Endothelial cell of umbilical vein (primary cell): Measurements from ENCODE around the gene COL1A2. TPM values are rescaled to one million over a fixed set of nuclear protein-coding genes. Genes with fewer than 3 reads are reported as not detected.

Experiments
- BruUV-seq: library from RNA; stranded (reverse); fragments of 400-500 nt; replicated peaks from 2 replicates; lab custom pipeline; 2021; lab: Mats Ljungman, UMichigan
- CTCF ChIA-PET: fragments of 300-600, 350-600 bp; sonication (Branson Sonifier 250); formaldehyde crosslinking; loops from one replicate; lab custom pipeline; 2021; ENCODE audit warnings: antibody characterized with exemption, inconsistent platforms; lab: Charles Lee
- POLR2A ChIA-PET: fragments of 300-600, 350-600 bp; sonication (Branson Sonifier 250); formaldehyde crosslinking; loops from one replicate; lab custom pipeline; 2021; ENCODE audit warnings: antibody characterized with exemption, inconsistent platforms; lab: Charles Lee
- DNase-seq: peaks from one replicate; pipeline ENCODE4 v3.0.0-alpha.2; 2011; ENCODE audit warnings: low read depth, low spot score
- FAIRE-seq: peaks from 2 replicates; lab custom pipeline; 2011; peaks lifted over from hg19 to GRCh38; lab: Jason Lieb, UNC
- H2AFZ ChIP-seq: 2 replicates; pipeline ENCODE4 v1.6.0; 2012; ENCODE audit warnings: low read depth, low read length, control low read depth, inconsistent platforms
- H3K27ac ChIP-seq: 2 replicates; pipeline ENCODE4 v1.5.1; 2011; ENCODE audit warnings: low read depth, mild to moderate bottlenecking, control low read depth, low read length, moderate library complexity; ENCODE audit not compliant: insufficient read depth
- H3K27me3 ChIP-seq, 2 experiments: 2 replicates each; pipeline versions ENCODE4 v1.6.0 to v1.6.1; 2011; ENCODE audit warnings: low read length in 2 of 2, mixed read lengths in 1 of 2; ENCODE audit not compliant: control insufficient read depth in 2 of 2, insufficient read depth in 2 of 2
- H3K36me3 ChIP-seq, 2 experiments: 2 replicates in 1 of 2; 3 replicates in 1 of 2; pipeline ENCODE4 v1.5.1; 2011; ENCODE audit warnings: low read length in 2 of 2, mild to moderate bottlenecking in 1 of 2, moderate library complexity in 1 of 2; ENCODE audit not compliant: control insufficient read depth in 2 of 2, insufficient read depth in 2 of 2; ENCODE audit errors: extremely low read depth in 1 of 2
- H3K4me1 ChIP-seq: 3 replicates; pipeline ENCODE4 v1.5.1; 2011; ENCODE audit warnings: mild to moderate bottlenecking, low read length; ENCODE audit not compliant: control insufficient read depth, insufficient read depth; ENCODE audit errors: extremely low read depth
- H3K4me2 ChIP-seq: 2 replicates; pipeline ENCODE4 v1.6.1; 2011; ENCODE audit warnings: low read length, control low read depth, mixed read lengths; ENCODE audit not compliant: insufficient read depth
- H3K4me3 ChIP-seq, 3 experiments: fragments of 200-600 bp in 1 of 3; sonication (generic), shearing (Covaris generic) in 1 of 3; replicated peaks in 1 of 3; 2 replicates each; pipeline ENCODE4 v1.5.1; 2011 to 2016; ENCODE audit warnings: control low read depth in 3 of 3, low read length in 3 of 3, mild to moderate bottlenecking in 2 of 3, inconsistent platforms in 1 of 3, low read depth in 1 of 3, moderate library complexity in 1 of 3; ENCODE audit not compliant: insufficient read depth in 1 of 3
- H3K79me2 ChIP-seq: 2 replicates; pipeline ENCODE4 v1.6.0; 2012; ENCODE audit warnings: low read length, inconsistent platforms; ENCODE audit not compliant: control insufficient read depth, insufficient read depth
- H3K9ac ChIP-seq: replicated peaks from 2 replicates; pipeline ENCODE3; 2011; ENCODE audit warnings: low read length, control low read depth; ENCODE audit not compliant: insufficient read depth; ENCODE audit errors: extremely low read depth
- H3K9me1 ChIP-seq: replicated peaks from 3 replicates; pipeline ENCODE4 v1.6.0; 2011; ENCODE audit warnings: mild to moderate bottlenecking, low read length; ENCODE audit not compliant: control insufficient read depth, insufficient read depth; ENCODE audit errors: extremely low read depth
- H3K9me3 ChIP-seq: replicated peaks from 2 replicates; pipeline ENCODE4 v1.5.1; 2012; ENCODE audit warnings: low read length, inconsistent platforms; ENCODE audit not compliant: control insufficient read depth, insufficient read depth
- H4K20me1 ChIP-seq: replicated peaks from 2 replicates; pipeline ENCODE3; 2011; ENCODE audit warnings: mild to moderate bottlenecking, low read length; ENCODE audit not compliant: control insufficient read depth, insufficient read depth; ENCODE audit errors: extremely low read depth
- EZH2 ChIP-seq: IDR thresholded peaks from 2 replicates; pipeline ENCODE4 v1.6.1; 2012; ENCODE audit warnings: borderline replicate concordance, low read depth, mild to moderate bottlenecking, moderate library complexity, low read length, inconsistent platforms; ENCODE audit not compliant: severe bottlenecking
- FOS ChIP-seq: IDR thresholded peaks from 2 replicates; pipeline ENCODE4 v1.6.1; 2011; ENCODE audit warnings: mild to moderate bottlenecking, low read length, moderate library complexity, borderline replicate concordance; ENCODE audit not compliant: insufficient read depth
- GATA2 ChIP-seq: IDR thresholded peaks from 2 replicates; pipeline ENCODE4 v1.7.0; 2011; ENCODE audit warnings: low read depth, mild to moderate bottlenecking, moderate library complexity, mixed read lengths, low read length; ENCODE audit not compliant: insufficient read length, insufficient read depth
- JUN ChIP-seq: IDR thresholded peaks from 2 replicates; pipeline ENCODE4 v1.6.1; 2011; ENCODE audit warnings: borderline replicate concordance, low read depth; ENCODE audit not compliant: insufficient read length, insufficient read depth
- MYC ChIP-seq: IDR thresholded peaks from one replicate; pipeline ENCODE4 v1.6.1; 2011; ENCODE audit warnings: mild to moderate bottlenecking, low read depth, low read length
- POLR2A ChIP-seq: IDR thresholded peaks from 2 replicates; pipeline ENCODE4 v1.6.1; 2012; ENCODE audit warnings: low read depth, mild to moderate bottlenecking, control low read depth, low read length
- POLR2AphosphoS5 ChIP-seq: IDR thresholded peaks from 2 replicates; pipeline ENCODE4 v1.6.1; 2012; ENCODE audit warnings: low read depth, mild to moderate bottlenecking, control low read depth, low read length, moderate library complexity; ENCODE audit not compliant: insufficient read depth
- dilution Hi-C: fragments of 300-500 bp; cut with MboI; formaldehyde crosslinking; loops from one replicate; pipeline ENCODE4 v1.15.0; 2019; ENCODE audit warnings: low sequenced_read_pairs; ENCODE audit not compliant: extremely low pct_ligation_motif_present
- intact Hi-C: fragments of 100-400 bp; cut with micrococcal nuclease; formaldehyde crosslinking; loops from one replicate; pipeline ENCODE4 v1.10.0; 2022
- polyA plus RNA-seq, 4 experiments: library from polyadenylated mRNA; depleted of rRNA in 3 of 4; stranded (reverse) in 3 of 4; unstranded in 1 of 4; fragments of >200 nt; gene quantifications; 2 replicates each; pipeline versions ENCODE4 v1.2.1 to v1.2.3, GENCODE V29; 2011 to 2012; ENCODE audit warnings: missing spikeins in 1 of 4
- total RNA-seq: library from RNA; stranded (reverse); gene quantifications from 2 replicates; pipeline ENCODE4 v1.2.3, GENCODE V29; 2021
- TF ChIP-seq, protein P1 (sequence below): IDR thresholded peaks from 2 replicates; pipeline ENCODE4 v1.6.1; 2011; ENCODE audit not compliant: insufficient read depth, insufficient read length
- TF ChIP-seq, protein P2 (sequence below), 2 donors: IDR thresholded peaks; 1 replicate in 1 of 2; 2 replicates in 1 of 2; pipeline ENCODE4 v1.5.1; 2011; ENCODE audit warnings: low read length in 2 of 2, mild to moderate bottlenecking in 2 of 2, moderate library complexity in 2 of 2, control low read depth in 1 of 2, inconsistent platforms in 1 of 2, low read depth in 1 of 2; ENCODE audit not compliant: insufficient read depth in 1 of 2; ENCODE audit errors: extremely low read depth in 1 of 2

COL1A2 gene
- total and polyA plus RNA-seq, 2 donors (not counting 3 experiments of a cell fraction or from before 2014, with no cell fraction given) = 28.9 to 40.8 TPM

DNA sequence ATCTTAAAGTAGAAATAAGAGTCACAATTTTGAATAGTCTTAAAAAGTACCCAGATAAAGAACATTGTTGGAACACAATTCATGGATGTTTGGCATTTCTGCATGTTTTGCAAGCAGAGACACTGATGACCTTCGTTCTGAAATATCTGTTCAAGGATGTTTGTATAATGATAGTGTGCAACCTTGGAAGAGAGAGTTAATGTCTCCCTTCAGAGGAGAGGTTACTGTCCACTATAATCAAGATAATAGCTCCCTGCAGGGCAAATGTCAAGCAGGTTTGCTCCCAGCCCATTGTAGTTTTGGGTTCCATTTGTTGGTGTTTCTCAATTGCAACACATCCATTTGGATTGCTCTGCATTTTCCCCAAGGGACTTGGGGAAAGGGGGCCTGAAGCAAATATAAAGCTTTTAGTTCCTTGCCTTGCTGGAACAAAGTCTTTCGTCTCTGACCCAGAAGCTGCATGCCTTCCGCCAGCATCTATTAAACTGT, 45.2 kb downstream of the COL1A2 start:
- Histone ChIP-seq H3K4me2 (no peak overlapping the region), H3K36me3 (no peaks in the 10 kb centered on the region), H3K27ac (no peak overlapping the region), H3K9me3 (no peaks in the 10 kb centered on the region), H3K79me2 (no peaks in the 10 kb centered on the region), H3K9me1 (no peaks in the 10 kb centered on the region), H4K20me1 (no peaks in the 10 kb centered on the region), H3K4me1 (no peaks in the 10 kb centered on the region), H3K4me3 (no peak overlapping the region), H2AFZ (no peak overlapping the region), H3K27me3 (peaks cover 0 to 8% of the 10 kb centered on the region in 2 experiments), H3K9ac (no peak overlapping the region)
- POLR2A ChIA-PET = interaction anchor here (0.5 kb wide), 1 partner anchor 64 kb away, joined by 3 read pairs; no protein-coding TSS in a partner anchor
- no TSS peak for BruUV-seq
- dilution Hi-C loops (loop anchor here (25.0 kb wide), 1 partner anchor 153 kb away; no protein-coding TSS in a partner anchor), intact Hi-C loops (loop anchor here (10.0 kb wide), 1 partner anchor 445 kb away; no protein-coding TSS in a partner anchor)
- TF ChIP-seq POLR2AphosphoS5 (no peak), POLR2A (no peak), FOS (no peak), GATA2 (no peak), MYC (no peak), JUN (no peak), EZH2 (no peak)
- TF ChIP-seq, protein P1, sequence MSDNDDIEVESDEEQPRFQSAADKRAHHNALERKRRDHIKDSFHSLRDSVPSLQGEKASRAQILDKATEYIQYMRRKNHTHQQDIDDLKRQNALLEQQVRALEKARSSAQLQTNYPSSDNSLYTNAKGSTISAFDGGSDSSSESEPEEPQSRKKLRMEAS = no peak
- TF ChIP-seq, protein P2, sequence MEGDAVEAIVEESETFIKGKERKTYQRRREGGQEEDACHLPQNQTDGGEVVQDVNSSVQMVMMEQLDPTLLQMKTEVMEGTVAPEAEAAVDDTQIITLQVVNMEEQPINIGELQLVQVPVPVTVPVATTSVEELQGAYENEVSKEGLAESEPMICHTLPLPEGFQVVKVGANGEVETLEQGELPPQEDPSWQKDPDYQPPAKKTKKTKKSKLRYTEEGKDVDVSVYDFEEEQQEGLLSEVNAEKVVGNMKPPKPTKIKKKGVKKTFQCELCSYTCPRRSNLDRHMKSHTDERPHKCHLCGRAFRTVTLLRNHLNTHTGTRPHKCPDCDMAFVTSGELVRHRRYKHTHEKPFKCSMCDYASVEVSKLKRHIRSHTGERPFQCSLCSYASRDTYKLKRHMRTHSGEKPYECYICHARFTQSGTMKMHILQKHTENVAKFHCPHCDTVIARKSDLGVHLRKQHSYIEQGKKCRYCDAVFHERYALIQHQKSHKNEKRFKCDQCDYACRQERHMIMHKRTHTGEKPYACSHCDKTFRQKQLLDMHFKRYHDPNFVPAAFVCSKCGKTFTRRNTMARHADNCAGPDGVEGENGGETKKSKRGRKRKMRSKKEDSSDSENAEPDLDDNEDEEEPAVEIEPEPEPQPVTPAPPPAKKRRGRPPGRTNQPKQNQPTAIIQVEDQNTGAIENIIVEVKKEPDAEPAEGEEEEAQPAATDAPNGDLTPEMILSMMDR (IDR thresholded peaks at IDR 0.05; ENCODE audit: extremely low read depth in 1 of 2, insufficient read depth in 1 of 2, low read depth in 1 of 2, low read length in 2 of 2) = no peak
- FAIRE-seq (no peak), DNase-seq (no peak)
- CTCF ChIA-PET = interaction anchor here (1.9 to 10.6 kb wide), 4 partner anchors 9 to 807 kb away, joined by 4 to 276 read pairs (median 42); no protein-coding TSS in a partner anchor
